Brain microvascular endothelial cell (primary cell): Measurements from ENCODE around the gene ABCG4.

Experiments used
- DNase-seq: peaks from one replicate; pipeline ENCODE4 v3.0.0-alpha.2; 2020
- H3K27ac ChIP-seq: fragments of 250-450 bp; sonication (Bioruptor Pico); 2 replicates; pipeline ENCODE4 v1.5.1; 2020; ENCODE audit warnings: mild to moderate bottlenecking, moderate library complexity
- H3K27me3 ChIP-seq: fragments of 250-450 bp; sonication (Bioruptor Pico); replicated peaks from 2 replicates; pipeline ENCODE4 v1.5.1; 2020; ENCODE audit warnings: mild to moderate bottlenecking
- H3K36me3 ChIP-seq: fragments of 250-450 bp; sonication (Bioruptor Pico); replicated peaks from 2 replicates; pipeline ENCODE4 v1.5.1; 2020; ENCODE audit warnings: mild to moderate bottlenecking
- H3K4me3 ChIP-seq: 2 replicates; pipeline ENCODE4 v1.5.1; 2011; ENCODE audit warnings: low read depth, mild to moderate bottlenecking, control low read depth, low read length, moderate library complexity
- CTCF ChIP-seq: IDR thresholded peaks from 2 replicates; pipeline ENCODE4 v1.5.1; 2011; ENCODE audit warnings: low read depth, mild to moderate bottlenecking, moderate library complexity, low read length, control low read depth, inconsistent platforms; ENCODE audit errors: missing control alignments
- in situ Hi-C: cut with HindIII; loops from 2 replicates; pipeline ENCODE4 v1.10.0; 2017; ENCODE audit warnings: low sequenced_read_pairs, low pct_ligation_motif_present

ABCG4 gene

GRCh38 chr11:119109843-119110242 is 39.0 kb upstream of the ABCG4 start:
- TF ChIP-seq CTCF: no peak
- Histone ChIP-seq H3K4me3 (no peak overlapping the region), H3K27ac (no peak overlapping the region), H3K27me3 (no peaks in the 10 kb centered on the region), H3K36me3 (peaks cover 46% of the 10 kb centered on the region)
- DNase-seq: no peak
- in situ Hi-C loops: no loop called here

- H3K27me3 ChIP-seq: no peaks in the 10 kb centered on the region
- no peak overlapping the region for H3K27ac ChIP-seq
- H3K4me3 ChIP-seq: no peak overlapping the region
- no peak for TF ChIP-seq CTCF
- no peak for DNase-seq
- peaks cover 49% of the 10 kb centered on the region for H3K36me3 ChIP-seq
- in situ Hi-C loops: no loop called here
Observed at GRCh38 chr11:119110439-119110838, 38.4 kb upstream of the ABCG4 start.

GRCh38 chr11:119111361-119111925 is 37.4 kb upstream of the ABCG4 start:
- no peak overlapping the region for H3K27ac ChIP-seq
- no peaks in the 10 kb centered on the region for H3K27me3 ChIP-seq
- no peak for DNase-seq
- H3K4me3 ChIP-seq: no peak overlapping the region
- peaks cover 57% of the 10 kb centered on the region for H3K36me3 ChIP-seq
- no peak for TF ChIP-seq CTCF
- in situ Hi-C loops: no loop called here

GRCh38 chr11:119112314-119113020 is 36.4 kb upstream of the ABCG4 start:
- H3K36me3 ChIP-seq: peaks cover 57% of the 10 kb centered on the region

GRCh38 chr11:119113716-119114115 is 35.1 kb upstream of the ABCG4 start:
- Histone ChIP-seq H3K27ac (no peak overlapping the region), H3K4me3 (no peak overlapping the region), H3K36me3 (peaks cover 57% of the 10 kb centered on the region), H3K27me3 (no peaks in the 10 kb centered on the region)
- in situ Hi-C loops: no loop called here
- no peak for DNase-seq
- TF ChIP-seq CTCF: no peak

More at GRCh38 chr11:119112314-119113020, 36.4 kb upstream of the ABCG4 start:
- TF ChIP-seq CTCF: no peak
- H3K27ac ChIP-seq: no peak overlapping the region
- in situ Hi-C loops: no loop called here
- no peak for DNase-seq
- no peaks in the 10 kb centered on the region for H3K27me3 ChIP-seq
- no peak overlapping the region for H3K4me3 ChIP-seq
